GM12892 (cell line): ENCODE results near the gene RHEX.

Source experiments
- POLR2AphosphoS5 ChIP-seq: IDR thresholded peaks from 2 replicates; pipeline ENCODE4 v1.6.1; 2011; ENCODE audit warnings: low read depth, low read length, control low read depth
- TAF1 ChIP-seq: IDR thresholded peaks from 2 replicates; pipeline ENCODE4 v1.6.1; 2011; ENCODE audit warnings: low read depth, mild to moderate bottlenecking, control low read depth, low read length, borderline replicate concordance

DNA sequence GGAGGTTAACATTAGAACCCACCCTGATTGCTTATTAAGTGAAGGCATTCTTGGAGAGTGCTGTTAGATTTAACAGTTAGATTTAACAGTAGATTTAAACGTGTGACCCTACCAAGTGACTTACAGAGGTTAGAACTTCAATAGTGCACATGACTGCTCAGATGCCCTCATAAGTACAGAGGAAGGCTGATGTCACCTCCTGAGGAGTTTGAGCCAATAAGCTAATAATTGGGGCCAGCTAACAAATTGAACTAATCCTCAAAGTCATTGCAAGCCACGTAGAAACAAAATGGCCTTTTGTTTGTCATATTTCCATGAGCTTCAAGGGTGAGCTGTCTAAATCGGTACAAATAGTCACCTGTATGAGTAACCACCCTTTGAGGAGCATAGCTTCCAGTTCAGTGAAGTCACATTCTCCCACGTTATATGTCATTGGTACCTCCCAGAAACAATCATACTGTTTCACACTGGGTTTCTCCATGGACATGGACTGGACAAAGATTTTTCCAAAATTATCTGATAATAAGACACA, 52.6 kb downstream of the RHEX start:
- no peak for TF ChIP-seq TAF1
- TF ChIP-seq POLR2AphosphoS5: no peak
